ENCODE measurements around the gene KLRD1. TPM values are rescaled to one million over a fixed set of nuclear protein-coding genes. Genes with fewer than 3 reads are reported as not detected.
"Not testable (repeated sequence)": the region's sequence is repeated elsewhere in the genome, so short reads cannot be mapped to it uniquely, and the experiment has no call there.

KLRD1 gene
- total RNA-seq, 2 experiments from 2014 or later: 19.8 to 30.6 TPM

GRCh38 chr12:10366875-10367274 is 59.2 kb downstream of the KLRD1 start:
- Mint-ChIP-seq H3K36me3 (peaks cover 36% of the 10 kb centered on the region), H3K27ac (no peak overlapping the region), H3K4me3 (peak overlapping the region; percentile 21), H3K9me3 (no peaks in the 10 kb centered on the region), H3K4me1 (peaks cover 39% of the 10 kb centered on the region), H3K27me3 (no peaks in the 10 kb centered on the region)
- DNase-seq (no peak), ATAC-seq (ENCODE audit: low read depth) (no peak)
- POLR2A ChIA-PET: interaction anchor here (0.6 to 3.8 kb wide), 9 partner anchors 16 to 306 kb away, joined by 3 to 42 read pairs (median 4); no protein-coding TSS in a partner anchor

- ATAC-seq (ENCODE audit: low read depth); H3K9me3 Mint-ChIP-seq; H3K27me3 Mint-ChIP-seq; DNase-seq: not testable (repeated sequence)
- POLR2A ChIA-PET: interaction anchor here (1.1 to 3.8 kb wide), 5 partner anchors 17 to 306 kb away, joined by 3 to 42 read pairs (median 24); no protein-coding TSS in a partner anchor
- peaks cover 47% of the 10 kb centered on the region for H3K4me1 Mint-ChIP-seq
- peak overlapping the region; percentile 71 for H3K4me3 Mint-ChIP-seq
- peak overlapping the region; percentile 87 for H3K27ac Mint-ChIP-seq
- H3K36me3 Mint-ChIP-seq: peaks cover 39% of the 10 kb centered on the region
These were observed 60.0 kb downstream of the KLRD1 start for GRCh38 chr12:10367714-10368113.

GRCh38 chr12:10368206-10369171 is 60.8 kb downstream of the KLRD1 start:
- peak overlapping the region; percentile 71 for H3K4me3 Mint-ChIP-seq
- ATAC-seq (ENCODE audit: low read depth): no peak
- no peak for DNase-seq
- H3K9me3 Mint-ChIP-seq: no peaks in the 10 kb centered on the region
- peaks cover 43% of the 10 kb centered on the region for H3K36me3 Mint-ChIP-seq
- H3K4me1 Mint-ChIP-seq: peaks cover 52% of the 10 kb centered on the region
- peak overlapping the region; percentile 87 for H3K27ac Mint-ChIP-seq
- POLR2A ChIA-PET: interaction anchor here (0.8 to 1.1 kb wide), 2 partner anchors 19 to 305 kb away, joined by 3 read pairs; no protein-coding TSS in a partner anchor
- no peaks in the 10 kb centered on the region for H3K27me3 Mint-ChIP-seq

- ATAC-seq (ENCODE audit: low read depth) (no peak), DNase-seq (no peak)
- H3K36me3 Mint-ChIP-seq: peaks cover 52% of the 10 kb centered on the region
- peaks cover 63% of the 10 kb centered on the region for H3K4me1 Mint-ChIP-seq
- peak overlapping the region; percentile 76 for H3K4me3 Mint-ChIP-seq
- H3K27me3 Mint-ChIP-seq: no peaks in the 10 kb centered on the region
- POLR2A ChIA-PET: interaction anchor here (0.7 to 1.0 kb wide), 4 partner anchors 11 to 185 kb away, joined by 3 to 5 read pairs (median 4); no protein-coding TSS in a partner anchor
- H3K27ac Mint-ChIP-seq: peak overlapping the region; percentile 88
- H3K9me3 Mint-ChIP-seq: no peaks in the 10 kb centered on the region
These were observed 62.1 kb downstream of the KLRD1 start for GRCh38 chr12:10369557-10370415.

- H3K4me1 Mint-ChIP-seq: peaks cover 70% of the 10 kb centered on the region
- peaks cover 59% of the 10 kb centered on the region for H3K36me3 Mint-ChIP-seq
- POLR2A ChIA-PET; ATAC-seq (ENCODE audit: low read depth); H3K27me3 Mint-ChIP-seq; DNase-seq; H3K9me3 Mint-ChIP-seq: not testable (repeated sequence)
- H3K4me3 Mint-ChIP-seq: peak overlapping the region; percentile 49
- peak overlapping the region; percentile 81 for H3K27ac Mint-ChIP-seq
These were observed 64.3 kb downstream of the KLRD1 start for GRCh38 chr12:10371893-10372535.

GRCh38 chr12:10372559-10372958 is 64.9 kb downstream of the KLRD1 start:
- Mint-ChIP-seq H3K4me1 (peaks cover 67% of the 10 kb centered on the region), H3K4me3 (peak overlapping the region; percentile 69), H3K36me3 (peaks cover 57% of the 10 kb centered on the region), H3K9me3 (no peaks in the 10 kb centered on the region), H3K27me3 (no peaks in the 10 kb centered on the region), H3K27ac (peak overlapping the region; percentile 84)
- ATAC-seq (ENCODE audit: low read depth) (peak; percentile 81), DNase-seq (no peak)
- POLR2A ChIA-PET: interaction anchor here (1.0 kb wide), 1 partner anchor 9 kb away, joined by 4 read pairs; no protein-coding TSS in a partner anchor

GRCh38 chr12:10374624-10375018 is 67.0 kb downstream of the KLRD1 start:
- DNase-seq (no peak), ATAC-seq (ENCODE audit: low read depth) (no peak)
- Mint-ChIP-seq H3K9me3 (no peaks in the 10 kb centered on the region), H3K4me3 (peak overlapping the region; percentile 79), H3K4me1 (peaks cover 60% of the 10 kb centered on the region), H3K27ac (peak overlapping the region; percentile 83), H3K27me3 (no peaks in the 10 kb centered on the region), H3K36me3 (peaks cover 60% of the 10 kb centered on the region)
- POLR2A ChIA-PET: interaction anchor here (0.7 to 1.9 kb wide), 10 partner anchors 7 to 727 kb away, joined by 3 to 13 read pairs (median 4); no protein-coding TSS in a partner anchor

- POLR2A ChIA-PET; H3K27me3 Mint-ChIP-seq; H3K9me3 Mint-ChIP-seq; DNase-seq; H3K4me3 Mint-ChIP-seq; ATAC-seq (ENCODE audit: low read depth): not testable (repeated sequence)
- Mint-ChIP-seq H3K36me3 (peaks cover 62% of the 10 kb centered on the region), H3K4me1 (peaks cover 55% of the 10 kb centered on the region), H3K27ac (peak overlapping the region; percentile 62)
These were observed 71.1 kb downstream of the KLRD1 start for GRCh38 chr12:10378737-10379136.

Other genes with a start within 250 kb of the KLRD1 start
- not detected for gene CLEC1A, start 208.9 kb upstream of the KLRD1 start, total RNA-seq
- under 1 TPM; 0.36 to 0.48 TPM for gene CLEC7A, start 177.7 kb upstream of the KLRD1 start, total RNA-seq
- gene OLR1, start 135.7 kb upstream of the KLRD1 start, total RNA-seq: not detected
- not detected for gene TMEM52B, start 128.8 kb upstream of the KLRD1 start, total RNA-seq
- gene GABARAPL1, start 95.0 kb upstream of the KLRD1 start, total RNA-seq: 10 to 100 TPM; 50.9 to 56.2 TPM
- 100 to 1,000 TPM; 319 to 355 TPM for gene KLRK1, start 82.2 kb downstream of the KLRD1 start, total RNA-seq
- 10 to 100 TPM; 37.8 to 38.4 TPM for gene KLRC4, start 101.9 kb downstream of the KLRD1 start, total RNA-seq
- gene KLRC3, start 112.7 kb downstream of the KLRD1 start, total RNA-seq: 1 to 10 TPM; 3.0 to 5.6 TPM
- 1 to 10 TPM; 4.4 to 7.9 TPM for gene KLRC2, start 128.1 kb downstream of the KLRD1 start, total RNA-seq
- 10 to 100 TPM in 1 of 2 experiments, 1 to 10 TPM in 1; 7.8 to 12.1 TPM for gene KLRC1, start 145.5 kb downstream of the KLRD1 start, total RNA-seq
- under 1 TPM; 0.79 to 0.89 TPM for gene EIF2S3B, start 198.0 kb downstream of the KLRD1 start, total RNA-seq